Measurements from ENCODE around the gene BAHCC1.
A peak's percentile ranks its signal among the peaks of the same experiment; 100 is the strongest.
"Not testable (repeated sequence)": the region's sequence is repeated elsewhere in the genome, so short reads cannot be mapped to it uniquely, and the experiment has no call there.

BAHCC1 gene

DNA sequence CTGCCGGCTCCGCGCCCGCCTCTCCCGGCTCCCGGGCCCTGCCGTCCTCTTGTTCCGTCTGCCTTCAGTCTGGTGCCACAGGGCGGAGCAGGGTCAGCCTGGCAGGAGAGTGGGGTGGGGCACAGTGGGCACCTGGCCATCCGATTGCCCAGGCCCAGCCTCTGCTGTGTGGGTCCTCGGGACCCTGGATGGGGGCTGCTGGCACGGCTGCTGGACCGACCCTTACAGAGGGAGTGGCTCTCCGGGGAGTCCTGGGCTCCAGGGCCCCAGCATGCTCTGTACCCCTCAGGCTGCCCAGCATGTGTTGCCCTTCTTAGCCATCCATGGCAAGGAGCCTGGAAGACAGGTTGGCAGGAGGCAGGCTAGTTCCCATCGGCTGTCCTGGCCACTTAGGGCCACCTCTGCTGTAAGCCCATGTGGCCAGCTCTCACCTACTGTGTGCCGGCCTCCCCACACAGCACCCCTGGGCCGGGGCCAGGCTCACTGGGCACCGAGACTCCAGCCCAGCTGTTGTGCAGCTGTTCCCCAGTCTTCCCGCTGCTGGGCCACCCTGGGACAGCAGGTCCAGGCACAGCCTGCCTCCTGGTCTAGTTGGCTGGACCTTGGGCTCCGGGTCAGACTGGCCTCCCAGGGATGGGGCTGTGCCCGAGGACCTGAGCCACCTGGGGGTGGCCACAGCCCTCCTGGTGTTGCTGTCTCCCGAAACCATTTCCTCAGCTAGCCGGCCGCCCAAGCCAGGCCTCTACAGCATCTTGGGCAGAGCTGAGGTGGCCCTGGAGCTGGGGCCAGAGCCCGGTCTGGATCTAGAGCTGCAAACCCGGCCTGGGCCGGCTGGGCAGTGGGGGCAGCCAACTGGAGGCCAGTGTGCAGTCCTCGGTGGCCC is 24.9 kb downstream of the BAHCC1 start:
- Mint-ChIP-seq H3K4me3 (no peak overlapping the region), H3K9me3 (no peaks in the 10 kb centered on the region), H3K27ac (peak overlapping the region; percentile 41), H3K36me3 (no peaks in the 10 kb centered on the region), H3K27me3 (no peaks in the 10 kb centered on the region), H3K4me1 (no peaks in the 10 kb centered on the region)

DNA sequence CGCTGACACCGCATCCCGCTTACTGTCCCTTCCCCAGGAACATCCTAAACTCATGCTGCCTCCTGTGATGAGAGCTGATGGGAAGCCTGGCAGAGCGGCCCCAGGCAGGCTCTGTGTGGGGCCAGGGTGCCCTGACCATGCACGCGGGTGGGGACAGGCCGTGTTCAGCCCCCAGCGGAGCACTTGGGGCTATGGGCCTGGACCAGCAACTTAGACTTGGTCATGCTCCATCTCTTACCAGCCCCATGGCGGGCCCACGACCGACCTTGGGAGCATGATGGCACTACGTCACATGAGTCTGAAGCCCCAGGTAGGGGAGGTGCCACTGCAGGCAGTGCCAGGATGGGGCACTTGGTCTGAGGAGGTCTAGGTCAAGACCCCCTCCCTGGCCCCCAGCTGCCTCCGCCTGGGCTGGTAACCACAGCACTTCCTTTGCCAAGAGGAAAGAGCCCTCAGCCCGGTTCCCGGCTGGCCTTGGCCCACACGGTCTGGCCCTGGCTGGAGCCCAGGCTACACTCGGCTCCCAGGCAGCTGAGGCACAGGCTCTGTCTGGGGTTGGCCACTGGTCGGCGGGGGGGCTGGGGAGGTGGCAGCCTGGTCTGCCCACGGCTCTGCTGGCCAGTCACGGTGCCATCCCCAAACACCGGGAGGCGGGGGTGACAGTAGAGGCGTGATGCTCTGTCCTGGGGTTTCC is 25.7 kb downstream of the BAHCC1 start:
- H3K4me3 Mint-ChIP-seq = no peak overlapping the region
- H3K36me3 Mint-ChIP-seq = no peaks in the 10 kb centered on the region
- H3K4me1 Mint-ChIP-seq = no peaks in the 10 kb centered on the region

DNA sequence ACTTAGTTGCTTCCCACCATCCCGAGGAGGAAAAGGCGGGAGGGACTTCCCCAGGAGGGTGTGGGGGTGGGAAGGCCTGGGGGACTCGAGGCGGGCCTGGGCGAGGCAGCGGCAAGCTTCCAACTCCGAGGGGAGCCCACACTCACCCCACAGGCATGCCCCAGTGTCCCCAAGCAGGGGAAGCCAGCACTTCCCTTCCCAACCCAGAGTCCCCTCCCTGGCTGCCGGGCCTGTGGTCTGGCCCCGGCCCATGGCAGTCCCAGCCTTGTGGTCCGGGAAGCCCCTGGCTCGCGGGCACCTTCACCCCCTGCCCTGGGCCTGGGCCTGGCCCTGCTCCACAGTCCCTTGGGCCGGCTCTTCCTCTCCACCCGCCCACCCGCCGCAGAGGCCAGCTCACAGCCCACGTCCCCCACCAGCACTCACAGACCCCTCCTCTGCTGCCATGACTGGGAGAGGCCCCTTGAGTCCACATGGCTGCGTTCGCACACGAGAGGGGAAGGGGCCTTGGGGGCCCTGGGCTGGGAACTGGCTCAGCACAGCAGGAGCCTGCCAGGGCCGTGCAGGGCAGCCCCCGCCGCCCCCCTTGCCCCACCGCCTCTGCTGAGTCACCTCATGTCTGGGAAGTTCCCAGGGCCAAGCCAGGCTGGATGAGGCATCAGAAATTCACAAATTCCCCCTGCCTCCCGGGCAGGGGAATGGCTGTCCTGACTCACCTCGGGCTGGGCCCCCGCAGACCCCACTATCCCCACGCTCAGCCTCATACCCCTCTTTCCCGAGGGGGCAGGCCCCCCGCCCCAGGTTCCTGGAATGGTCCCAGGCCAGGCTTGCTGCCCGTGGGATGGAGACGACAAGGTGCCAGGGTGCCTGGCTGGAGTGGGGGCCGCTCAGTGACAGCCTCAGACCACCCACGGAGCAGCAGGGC is 27.8 kb downstream of the BAHCC1 start:
- H3K27me3 Mint-ChIP-seq = peaks cover 3% of the 10 kb centered on the region
- H3K9me3 Mint-ChIP-seq = no peaks in the 10 kb centered on the region
- no peaks in the 10 kb centered on the region for H3K36me3 Mint-ChIP-seq
- peaks cover 4% of the 10 kb centered on the region for H3K4me1 Mint-ChIP-seq
- H3K4me3 Mint-ChIP-seq = no peak overlapping the region
- no peak overlapping the region for H3K27ac Mint-ChIP-seq

More for the DNA sequence above, 25.7 kb downstream of the BAHCC1 start:
- H3K27me3 Mint-ChIP-seq = no peaks in the 10 kb centered on the region
- no peaks in the 10 kb centered on the region for H3K9me3 Mint-ChIP-seq
- no peak overlapping the region for H3K27ac Mint-ChIP-seq

DNA sequence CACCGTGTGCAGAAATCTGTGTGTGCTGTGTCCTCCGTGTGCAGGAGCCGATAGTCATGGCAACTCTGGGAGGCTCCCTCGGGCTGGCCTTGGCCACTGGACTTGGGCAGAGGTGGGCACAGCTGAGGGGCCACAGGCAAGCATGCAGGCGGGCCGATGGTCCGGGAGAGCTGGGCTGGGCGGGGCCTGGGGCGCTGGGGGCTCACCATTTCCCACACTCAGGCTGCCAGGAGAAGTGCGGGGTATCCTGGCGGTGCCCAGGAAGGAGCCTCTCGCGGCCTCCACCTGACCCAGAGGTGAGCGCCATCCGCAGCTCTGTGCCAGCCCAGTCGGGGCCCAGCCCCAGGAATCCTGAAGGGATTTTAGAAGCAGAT is 28.4 kb downstream of the BAHCC1 start:
- Mint-ChIP-seq H3K4me1 (peaks cover 4% of the 10 kb centered on the region), H3K36me3 (no peaks in the 10 kb centered on the region), H3K27ac (no peak overlapping the region), H3K4me3 (no peak overlapping the region), H3K9me3 (no peaks in the 10 kb centered on the region), H3K27me3 (peaks cover 3% of the 10 kb centered on the region)

DNA sequence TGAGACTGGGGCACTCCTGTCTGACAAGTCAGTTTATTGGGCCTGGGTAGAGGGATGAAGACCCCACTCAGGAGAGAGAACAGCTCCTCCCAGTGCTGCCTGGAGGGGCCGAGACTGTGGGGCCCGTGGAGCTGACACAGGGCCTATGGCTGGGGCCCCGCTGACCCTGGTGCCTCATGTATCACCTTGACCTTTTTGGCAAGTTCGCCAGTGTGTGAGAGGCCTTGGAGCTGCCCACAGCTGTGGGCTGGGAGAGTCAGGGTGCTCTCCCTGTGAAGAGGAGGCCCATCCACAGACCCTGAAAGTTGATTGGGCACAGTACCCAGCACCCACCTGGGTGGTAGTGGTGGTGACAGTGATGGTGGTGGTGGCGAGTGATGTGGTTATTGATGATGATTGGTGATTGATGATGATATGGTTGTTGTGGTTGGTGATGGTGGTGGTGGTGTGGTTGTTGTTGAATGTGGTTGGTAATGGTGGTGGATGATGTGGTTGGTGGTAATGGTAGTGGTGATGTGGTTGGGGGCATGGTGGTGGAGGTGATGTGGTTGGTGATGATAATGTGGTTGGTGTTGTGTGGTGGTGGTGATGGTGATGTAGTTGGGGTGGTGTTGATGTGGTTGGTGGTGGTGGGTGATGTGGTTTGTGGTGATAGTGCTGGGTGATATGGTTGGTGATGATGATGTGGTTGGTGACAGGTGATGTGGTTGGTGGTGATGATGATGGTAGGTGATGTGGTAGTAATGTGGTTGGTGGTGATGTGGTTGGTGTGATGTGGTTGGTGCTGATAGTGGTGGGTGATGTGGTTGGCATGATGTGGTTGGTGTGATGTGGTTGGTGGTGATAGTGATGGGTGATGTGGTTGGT is 29.1 kb downstream of the BAHCC1 start:
- H3K4me3 Mint-ChIP-seq = no peak overlapping the region
- no peak overlapping the region for H3K27ac Mint-ChIP-seq
- H3K36me3 Mint-ChIP-seq = no peaks in the 10 kb centered on the region
- H3K9me3 Mint-ChIP-seq = no peaks in the 10 kb centered on the region
- H3K4me1 Mint-ChIP-seq = peaks cover 4% of the 10 kb centered on the region
- peaks cover 3% of the 10 kb centered on the region for H3K27me3 Mint-ChIP-seq

DNA sequence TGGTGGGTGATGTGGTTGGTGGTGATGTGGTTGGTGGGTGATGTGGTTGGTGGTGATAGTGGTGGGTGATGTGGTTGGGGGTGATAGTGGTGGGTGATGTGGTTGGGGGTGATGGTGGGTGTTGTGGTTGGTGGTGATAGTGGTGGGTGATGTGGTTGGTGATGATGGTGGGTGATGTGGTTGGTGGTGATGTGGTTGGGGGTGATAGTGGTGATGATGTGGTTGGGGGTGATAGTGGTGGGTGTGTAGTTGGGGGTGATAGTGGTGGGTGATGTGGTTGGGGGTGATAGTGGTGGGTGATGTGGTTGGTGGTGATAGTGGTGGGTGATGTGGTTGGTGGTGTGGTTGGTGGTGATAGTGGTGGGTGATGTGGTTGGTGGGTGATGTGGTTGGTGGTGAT is 29.8 kb downstream of the BAHCC1 start:
- H3K9me3 Mint-ChIP-seq, H3K4me1 Mint-ChIP-seq, H3K27ac Mint-ChIP-seq, H3K36me3 Mint-ChIP-seq, H3K4me3 Mint-ChIP-seq, H3K27me3 Mint-ChIP-seq: not testable (repeated sequence)

DNA sequence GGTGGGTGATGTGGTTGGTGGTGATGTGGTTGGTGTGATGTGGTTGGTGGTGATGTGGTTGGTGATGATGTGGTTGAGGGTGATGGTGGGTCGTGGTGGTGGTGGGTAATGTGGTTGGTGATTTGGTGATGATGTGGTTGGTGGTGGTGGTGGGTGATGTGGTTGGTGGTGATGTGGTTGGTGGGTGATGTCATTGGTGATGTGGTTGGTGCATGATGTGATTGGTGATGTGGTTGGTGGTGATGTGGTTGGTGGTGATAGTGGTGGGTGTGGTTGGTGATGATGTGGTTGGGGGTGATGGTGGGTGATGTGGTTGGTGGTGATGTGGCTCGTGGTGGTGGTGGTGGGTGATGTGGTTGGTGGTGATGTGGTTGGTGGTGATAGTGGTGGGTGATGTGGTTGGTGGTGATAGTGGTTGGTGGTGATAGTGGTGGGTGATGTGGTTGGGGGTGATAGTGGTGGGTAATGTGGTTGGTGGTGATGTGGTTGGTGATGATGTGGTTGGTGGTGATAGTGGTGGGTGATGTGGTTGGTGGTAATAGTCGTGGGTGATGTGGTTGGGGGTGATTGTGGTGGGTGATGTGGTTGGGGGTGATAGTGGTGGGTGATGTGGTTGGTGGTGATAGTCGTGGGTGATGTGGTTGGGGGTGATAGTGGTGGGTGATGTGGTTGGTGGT is 30.6 kb downstream of the BAHCC1 start:
- not testable (repeated sequence) for H3K27me3 Mint-ChIP-seq, H3K4me3 Mint-ChIP-seq, H3K9me3 Mint-ChIP-seq, H3K36me3 Mint-ChIP-seq, H3K27ac Mint-ChIP-seq, H3K4me1 Mint-ChIP-seq

DNA sequence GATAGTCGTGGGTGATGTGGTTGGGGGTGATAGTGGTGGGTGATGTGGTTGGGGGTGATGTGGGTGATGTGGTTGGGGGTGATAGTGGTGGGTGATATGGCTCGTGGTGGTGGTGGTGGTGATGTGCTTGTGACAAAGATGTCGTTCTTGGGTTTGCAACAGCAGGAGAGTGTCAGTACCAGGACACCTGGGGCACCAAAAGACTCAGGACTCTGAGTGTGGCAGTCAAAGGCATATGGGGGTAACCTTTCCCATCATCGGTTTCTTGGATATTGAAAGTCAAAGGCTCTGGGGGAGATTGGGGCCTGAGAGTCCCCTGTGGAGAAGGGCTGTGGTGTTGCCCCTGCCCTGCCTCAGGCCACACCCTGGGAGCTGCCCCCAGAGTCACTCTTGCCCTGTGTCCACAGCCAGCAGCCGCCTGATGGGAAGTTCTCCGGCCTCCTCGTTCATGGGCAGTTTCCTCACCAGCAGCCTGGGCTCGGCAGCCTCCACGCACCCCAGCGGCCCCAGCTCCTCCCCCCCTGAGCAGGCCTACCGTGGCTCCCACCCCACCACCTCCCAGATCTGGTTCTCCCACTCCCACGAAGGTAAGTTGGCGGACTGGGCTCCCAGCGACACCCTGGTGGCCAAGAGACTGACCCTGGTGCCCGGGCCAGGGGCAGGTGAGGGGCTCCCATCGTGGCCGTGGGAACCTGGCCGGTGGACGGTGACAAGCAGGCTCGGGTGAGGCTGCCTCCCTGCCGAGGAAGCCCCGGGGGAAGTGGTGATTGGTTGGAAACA is 31.3 kb downstream of the BAHCC1 start:
- Mint-ChIP-seq H3K27ac (no peak overlapping the region), H3K27me3 (peaks cover 3% of the 10 kb centered on the region), H3K9me3 (no peaks in the 10 kb centered on the region), H3K4me3 (no peak overlapping the region), H3K4me1 (peaks cover 8% of the 10 kb centered on the region), H3K36me3 (no peaks in the 10 kb centered on the region)

DNA sequence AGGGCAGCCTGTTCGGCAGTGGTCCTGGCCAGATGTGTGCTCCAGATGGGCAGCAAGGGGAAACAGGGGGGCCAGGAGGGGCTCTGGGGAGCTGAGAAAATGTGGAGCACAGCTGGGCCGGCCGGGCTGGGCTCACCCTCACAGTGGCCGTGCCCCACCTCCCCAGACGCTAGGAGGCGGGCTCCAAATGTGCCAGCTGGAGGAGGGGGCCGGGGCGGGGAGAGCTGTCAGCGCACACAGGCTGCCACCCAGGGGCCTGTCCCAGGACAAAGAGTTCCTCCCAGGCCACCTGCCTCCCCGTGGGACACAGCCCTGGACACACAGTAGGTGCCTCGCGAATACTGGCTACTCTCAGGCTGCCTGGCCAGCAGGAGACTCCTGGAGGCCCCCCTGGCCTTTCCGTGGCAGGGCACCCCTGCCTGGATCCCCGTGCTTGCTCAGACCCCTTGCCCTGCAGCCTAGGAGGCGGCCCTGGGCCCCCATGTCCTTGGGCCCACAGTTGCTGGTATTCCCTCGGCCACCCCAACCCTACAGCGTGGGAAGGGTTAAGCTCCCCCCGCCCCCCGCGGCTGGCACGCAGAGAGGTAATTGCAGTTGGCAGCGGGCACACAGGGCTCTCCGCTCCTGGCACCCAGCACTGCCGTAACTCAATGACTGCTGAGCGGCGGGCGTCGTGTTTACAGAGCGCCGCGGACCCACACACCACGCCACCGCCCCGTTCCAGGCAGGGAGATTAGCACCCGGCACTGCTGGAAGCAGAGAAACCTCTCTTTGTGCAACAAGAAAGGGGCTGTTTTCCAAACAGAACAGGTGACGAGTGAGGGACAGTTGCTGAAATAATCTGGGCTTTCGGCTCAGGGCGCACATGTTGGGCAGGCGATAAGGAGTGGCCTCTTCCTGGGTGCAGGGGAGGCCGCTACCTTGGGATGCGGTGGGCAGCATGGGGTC is 32.2 kb downstream of the BAHCC1 start:
- no peak overlapping the region for H3K27ac Mint-ChIP-seq
- no peaks in the 10 kb centered on the region for H3K9me3 Mint-ChIP-seq
- peaks cover 5% of the 10 kb centered on the region for H3K27me3 Mint-ChIP-seq
- no peaks in the 10 kb centered on the region for H3K36me3 Mint-ChIP-seq
- peaks cover 8% of the 10 kb centered on the region for H3K4me1 Mint-ChIP-seq
- H3K4me3 Mint-ChIP-seq = no peak overlapping the region

DNA sequence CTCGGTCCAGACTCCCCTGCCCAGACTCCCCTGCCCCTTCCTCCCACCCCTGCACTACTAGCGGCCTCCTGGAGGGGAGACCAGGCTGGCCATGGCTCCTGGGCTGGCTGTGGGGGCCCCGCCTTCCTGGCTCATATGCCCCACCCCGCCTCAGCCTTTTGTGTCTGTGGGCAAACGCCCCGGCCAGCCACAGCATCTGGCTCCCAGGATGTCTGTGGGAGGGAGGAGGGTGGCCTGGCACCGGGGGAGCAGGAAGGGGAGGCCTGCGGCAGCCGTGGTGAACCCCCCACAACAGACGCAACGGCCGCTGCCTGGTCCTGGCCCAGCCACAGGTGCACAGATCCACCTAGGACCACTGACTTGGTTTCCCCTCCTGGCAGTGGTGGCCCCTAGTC is 32.9 kb downstream of the BAHCC1 start:
- H3K4me3 Mint-ChIP-seq = no peak overlapping the region
- peaks cover 8% of the 10 kb centered on the region for H3K4me1 Mint-ChIP-seq
- no peaks in the 10 kb centered on the region for H3K36me3 Mint-ChIP-seq
- H3K27ac Mint-ChIP-seq = no peak overlapping the region
- H3K27me3 Mint-ChIP-seq = peaks cover 5% of the 10 kb centered on the region
- H3K9me3 Mint-ChIP-seq = no peaks in the 10 kb centered on the region

DNA sequence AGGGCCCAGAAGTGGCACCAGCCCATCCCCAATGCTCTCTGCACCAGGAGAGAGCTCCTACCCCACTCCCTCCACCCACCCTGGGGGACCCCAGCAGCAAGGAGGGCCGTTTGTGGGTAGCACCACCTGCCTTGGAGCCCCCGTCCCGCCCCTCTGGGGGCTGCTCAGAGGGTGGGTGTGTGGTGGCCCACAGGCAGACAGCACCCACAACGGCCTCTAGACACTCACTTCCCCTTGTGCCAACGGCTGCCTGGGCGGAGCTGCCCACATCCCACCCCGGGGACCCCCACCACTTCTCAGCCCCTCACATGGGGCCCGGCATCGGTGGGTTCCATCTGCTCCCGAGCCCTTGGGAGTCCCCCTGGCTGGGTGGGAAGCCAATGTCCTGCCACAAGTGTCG is 33.3 kb downstream of the BAHCC1 start:
- Mint-ChIP-seq H3K9me3 (no peaks in the 10 kb centered on the region), H3K27me3 (peaks cover 5% of the 10 kb centered on the region), H3K4me3 (no peak overlapping the region), H3K27ac (no peak overlapping the region), H3K36me3 (no peaks in the 10 kb centered on the region), H3K4me1 (peaks cover 8% of the 10 kb centered on the region)

DNA sequence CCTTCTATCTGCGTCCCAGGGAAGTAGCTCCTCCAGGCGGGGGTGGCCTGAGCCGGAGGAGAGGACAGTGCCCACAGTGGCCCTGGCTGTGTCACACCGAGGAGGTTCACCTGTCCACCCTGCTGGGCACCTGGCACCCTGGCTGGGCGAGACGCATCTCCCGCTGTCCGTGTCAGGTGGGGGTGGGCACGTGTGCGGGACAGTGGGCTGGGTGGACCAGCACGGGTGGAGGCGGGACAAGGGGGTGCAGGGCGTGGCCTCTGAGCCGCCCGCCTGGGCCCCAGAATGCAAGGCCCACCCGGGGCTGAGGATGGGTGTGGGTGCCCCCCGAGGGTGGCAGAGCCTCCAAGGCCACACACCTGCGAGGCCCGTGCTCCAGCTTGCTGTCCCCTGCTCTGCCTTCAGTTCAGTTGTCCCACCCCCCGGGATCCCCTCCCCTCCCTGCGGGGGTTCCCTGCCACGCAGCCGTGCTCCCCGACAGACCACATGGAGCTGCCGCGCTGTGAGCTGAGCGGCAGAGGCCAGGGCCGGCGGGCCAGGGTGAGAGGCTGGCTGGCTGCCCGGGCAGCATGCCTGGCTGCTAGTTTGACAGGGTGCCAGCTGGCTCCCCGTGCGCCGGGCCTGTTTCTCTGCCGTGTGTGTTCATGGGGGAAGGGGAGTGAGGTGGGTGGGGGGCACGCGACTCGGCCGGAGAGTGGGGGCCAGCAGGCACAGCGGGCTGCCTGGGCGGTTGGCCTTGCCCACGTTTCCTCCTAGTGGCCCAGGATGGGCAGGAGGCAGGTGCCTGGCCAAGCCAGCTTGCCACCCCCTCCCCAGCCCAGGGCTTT is 33.9 kb downstream of the BAHCC1 start:
- no peak overlapping the region for H3K27ac Mint-ChIP-seq
- H3K4me1 Mint-ChIP-seq = peaks cover 8% of the 10 kb centered on the region
- H3K9me3 Mint-ChIP-seq = no peaks in the 10 kb centered on the region
- H3K36me3 Mint-ChIP-seq = no peaks in the 10 kb centered on the region
- H3K4me3 Mint-ChIP-seq = no peak overlapping the region
- H3K27me3 Mint-ChIP-seq = peaks cover 5% of the 10 kb centered on the region
